ENCODE data around the gene HS2ST1. TPM values are rescaled to one million over a fixed set of nuclear protein-coding genes. Genes with fewer than 3 reads are reported as not detected.
"Not testable (repeated sequence)": the region's sequence is repeated elsewhere in the genome, so short reads cannot be mapped to it uniquely, and the experiment has no call there.

HS2ST1 gene
- polyA plus RNA-seq, 1 donor, result 32.2 TPM

DNA sequence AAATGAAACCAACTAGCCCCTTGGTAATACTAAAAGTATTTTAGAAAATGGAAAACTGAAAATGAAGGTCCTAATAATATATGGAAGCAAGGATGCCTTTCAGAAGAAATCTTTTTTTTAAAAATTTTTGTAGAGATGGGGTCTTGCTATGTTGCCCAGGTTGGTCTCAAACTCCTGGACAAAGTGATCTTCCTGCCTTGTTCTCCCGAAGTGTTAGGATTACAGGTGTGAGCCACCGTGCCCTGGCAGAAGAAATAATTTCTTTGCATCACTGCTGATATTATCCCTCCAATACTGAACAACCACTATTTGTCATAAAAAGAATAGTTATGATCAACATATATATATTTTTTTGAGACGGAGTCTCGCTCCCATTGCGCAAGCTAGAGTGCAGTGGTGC is 26.1 kb upstream of the HS2ST1 start:
- Histone ChIP-seq H3K36me3 (ENCODE audit: control insufficient read depth, insufficient read depth, low read length) (peaks cover 4% of the 10 kb centered on the region), H3K27me3 (ENCODE audit: control insufficient read depth, insufficient read depth, low read length) (no peaks in the 10 kb centered on the region)
- WGBS (ENCODE audit: insufficient coverage, low lambda C conversion rate), result 100% methylated on average over 1 of the region's 5 CpGs

DNA sequence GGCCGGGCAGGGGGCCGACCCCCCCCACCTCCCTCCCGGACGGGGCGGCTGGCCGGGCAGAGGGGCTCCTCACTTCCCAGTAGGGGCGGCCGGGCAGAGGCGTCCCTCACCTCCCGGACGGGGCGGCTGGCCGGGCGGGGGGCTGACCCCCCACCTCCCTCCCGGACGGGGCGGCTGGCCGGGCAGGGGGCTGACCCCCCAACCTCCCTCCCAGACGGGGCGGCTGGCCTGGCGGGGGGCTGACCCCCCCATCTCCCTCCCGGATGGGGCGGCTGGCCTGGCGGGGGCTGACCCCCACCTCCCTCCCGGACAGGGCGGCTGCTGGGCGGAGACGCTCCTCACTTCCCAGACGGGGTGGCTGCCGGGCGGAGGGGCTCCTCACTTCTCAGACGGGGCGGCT is 15.0 kb upstream of the HS2ST1 start:
- not testable (repeated sequence) for DNase-seq; H3K4me1 ChIP-seq (ENCODE audit: control insufficient read depth, insufficient read depth, low read length); H3K27me3 ChIP-seq (ENCODE audit: control insufficient read depth, insufficient read depth, low read length); H3K4me3 ChIP-seq (ENCODE audit: low read length); H3K27ac ChIP-seq (ENCODE audit: low read length); H3K9me3 ChIP-seq (ENCODE audit: control insufficient read depth, low read depth, low read length)
- WGBS (ENCODE audit: insufficient coverage, low lambda C conversion rate), result no CpG with 5 or more reads among the region's 33 CpGs
- H3K36me3 ChIP-seq (ENCODE audit: control insufficient read depth, insufficient read depth, low read length), result peaks cover 16% of the 10 kb centered on the region

More for the DNA sequence above, 26.1 kb upstream of the HS2ST1 start:
- H3K27ac ChIP-seq (ENCODE audit: low read length), result no peak overlapping the region
- no peak overlapping the region for H3K4me3 ChIP-seq (ENCODE audit: low read length)
- no peaks in the 10 kb centered on the region for H3K9me3 ChIP-seq (ENCODE audit: control insufficient read depth, low read depth, low read length)
- H3K4me1 ChIP-seq (ENCODE audit: control insufficient read depth, insufficient read depth, low read length), result no peaks in the 10 kb centered on the region
- DNase-seq, result no peak

DNA sequence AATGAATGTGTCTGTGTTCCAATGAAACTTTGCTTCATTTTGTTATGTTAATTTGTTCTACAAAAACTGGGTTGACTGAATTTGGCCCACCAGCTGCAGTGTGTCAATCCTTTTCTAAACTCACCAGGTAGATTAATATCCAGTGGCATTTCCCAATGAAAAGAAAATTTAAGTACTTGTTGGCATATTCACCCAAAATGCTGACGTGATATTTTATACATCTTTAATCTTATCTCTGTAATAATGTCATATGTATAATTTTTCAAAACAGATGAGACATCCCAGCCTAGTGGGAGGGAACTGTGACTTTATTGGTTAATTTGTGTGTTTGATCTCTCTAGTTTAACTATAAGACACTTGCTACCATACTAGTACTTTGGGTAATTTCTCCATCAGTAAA is 8.6 kb upstream of the HS2ST1 start:
- WGBS (ENCODE audit: insufficient coverage, low lambda C conversion rate), result no CpG with 5 or more reads among the region's 1 CpG
- Histone ChIP-seq H3K4me3 (ENCODE audit: low read length) (no peak overlapping the region), H3K27ac (ENCODE audit: low read length) (no peak overlapping the region), H3K4me1 (ENCODE audit: control insufficient read depth, insufficient read depth, low read length) (no peaks in the 10 kb centered on the region), H3K36me3 (ENCODE audit: control insufficient read depth, insufficient read depth, low read length) (peaks cover 6% of the 10 kb centered on the region), H3K27me3 (ENCODE audit: control insufficient read depth, insufficient read depth, low read length) (no peaks in the 10 kb centered on the region), H3K9me3 (ENCODE audit: control insufficient read depth, low read depth, low read length) (no peaks in the 10 kb centered on the region)
- no peak for DNase-seq

DNA sequence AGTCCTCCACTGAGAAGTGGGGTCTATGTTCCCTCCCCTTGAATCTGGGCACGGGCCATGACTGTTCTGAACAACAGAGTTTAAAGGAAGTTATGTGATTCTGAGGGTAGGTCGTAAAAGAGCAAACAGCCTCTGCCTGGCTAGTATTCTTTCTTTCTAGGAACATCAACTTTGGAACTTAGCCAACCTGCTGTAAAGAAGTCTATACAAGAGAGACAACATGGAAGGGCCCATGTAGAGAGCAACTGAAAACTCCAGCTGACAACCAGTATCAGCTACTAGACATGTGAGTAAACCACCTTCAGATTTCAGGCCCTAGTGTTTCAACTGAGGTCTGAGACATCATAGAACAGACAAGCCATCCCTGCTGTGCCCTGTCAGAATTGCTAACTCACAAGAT is 8.0 kb upstream of the HS2ST1 start:
- peaks cover 5% of the 10 kb centered on the region for H3K36me3 ChIP-seq (ENCODE audit: control insufficient read depth, insufficient read depth, low read length)

DNA sequence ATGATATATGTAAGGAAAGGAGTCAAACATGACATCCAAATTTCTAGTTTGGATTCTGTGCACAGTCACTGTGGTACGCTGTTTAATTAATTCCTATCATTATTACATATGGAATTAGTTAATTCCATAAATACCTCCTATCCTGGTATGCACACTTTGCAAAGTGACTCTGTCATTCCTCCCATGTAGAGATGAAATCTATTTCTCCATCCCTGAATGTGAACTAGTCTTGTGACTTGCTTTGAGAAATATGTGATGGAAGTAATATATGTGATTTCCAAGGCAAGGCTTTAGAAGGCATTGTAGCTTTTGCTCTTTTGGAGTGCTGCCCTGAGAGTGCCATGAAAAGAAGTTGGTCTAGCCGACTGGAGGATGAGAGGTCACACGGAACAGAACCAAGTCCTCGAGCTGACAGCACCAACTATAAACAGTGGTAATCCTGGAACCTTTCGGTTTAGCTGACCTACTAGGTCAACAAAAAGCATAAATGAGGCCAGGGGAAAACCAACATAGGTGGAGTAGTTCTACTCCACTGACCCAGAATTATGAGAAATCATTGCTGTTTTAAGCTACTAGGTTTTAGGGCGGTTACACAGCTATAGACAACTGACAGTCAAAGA is 2.0 kb upstream of the HS2ST1 start:
- Histone ChIP-seq H3K36me3 (ENCODE audit: control insufficient read depth, insufficient read depth, low read length) (no peaks in the 10 kb centered on the region), H3K27ac (ENCODE audit: low read length) (no peak overlapping the region), H3K4me3 (ENCODE audit: low read length) (peak overlapping the region; percentile 94), H3K27me3 (ENCODE audit: control insufficient read depth, insufficient read depth, low read length) (no peaks in the 10 kb centered on the region), H3K4me1 (ENCODE audit: control insufficient read depth, insufficient read depth, low read length) (peaks cover 8% of the 10 kb centered on the region), H3K9me3 (ENCODE audit: control insufficient read depth, low read depth, low read length) (peaks cover 2% of the 10 kb centered on the region)
- peak; percentile 7 to 51 for DNase-seq
- 67% methylated on average over 1 of the region's 6 CpGs for WGBS (ENCODE audit: insufficient coverage, low lambda C conversion rate)

More for the DNA sequence above, 8.0 kb upstream of the HS2ST1 start:
- Histone ChIP-seq H3K9me3 (ENCODE audit: control insufficient read depth, low read depth, low read length) (no peaks in the 10 kb centered on the region), H3K4me1 (ENCODE audit: control insufficient read depth, insufficient read depth, low read length) (no peaks in the 10 kb centered on the region), H3K27me3 (ENCODE audit: control insufficient read depth, insufficient read depth, low read length) (no peaks in the 10 kb centered on the region), H3K4me3 (ENCODE audit: low read length) (no peak overlapping the region), H3K27ac (ENCODE audit: low read length) (no peak overlapping the region)
- peak in 1 of 2 donors; percentile 32 for DNase-seq
- no CpG with 5 or more reads among the region's 2 CpGs for WGBS (ENCODE audit: insufficient coverage, low lambda C conversion rate)

DNA sequence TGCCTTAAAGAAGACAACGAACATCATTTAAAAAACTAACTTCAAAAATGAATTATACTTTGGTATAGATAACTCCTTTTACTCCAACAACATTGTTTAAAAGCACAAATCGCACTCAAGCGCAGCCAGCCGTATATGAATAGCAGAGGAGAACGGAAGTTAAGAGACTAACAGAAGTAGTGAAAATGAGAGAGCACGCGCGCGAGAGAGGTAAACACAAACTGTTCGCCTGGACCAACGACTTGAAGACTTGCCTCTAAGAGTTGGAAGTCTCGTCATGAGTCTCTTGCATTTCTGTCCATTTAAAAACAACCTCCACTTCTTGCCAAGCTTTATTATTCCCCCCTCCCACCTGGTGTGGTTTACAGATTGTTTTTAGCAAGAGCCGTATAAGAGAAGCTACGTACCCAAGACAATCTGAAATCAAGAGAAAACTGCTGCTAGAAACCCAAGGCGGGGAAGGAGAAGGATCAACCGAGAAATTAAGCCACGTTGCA is 988 bp upstream of the HS2ST1 start:
- WGBS (ENCODE audit: insufficient coverage, low lambda C conversion rate), result 0% methylated on average over 6 of the region's 17 CpGs
- peaks cover 8% of the 10 kb centered on the region for H3K4me1 ChIP-seq (ENCODE audit: control insufficient read depth, insufficient read depth, low read length)
- H3K27me3 ChIP-seq (ENCODE audit: control insufficient read depth, insufficient read depth, low read length), result no peaks in the 10 kb centered on the region
- peak in 1 of 2 donors; percentile 19 for DNase-seq
- H3K9me3 ChIP-seq (ENCODE audit: control insufficient read depth, low read depth, low read length), result peaks cover 2% of the 10 kb centered on the region
- H3K27ac ChIP-seq (ENCODE audit: low read length), result peak overlapping the region; percentile 92
- H3K36me3 ChIP-seq (ENCODE audit: control insufficient read depth, insufficient read depth, low read length), result no peaks in the 10 kb centered on the region
- peak overlapping the region; percentile 94 for H3K4me3 ChIP-seq (ENCODE audit: low read length)

DNA sequence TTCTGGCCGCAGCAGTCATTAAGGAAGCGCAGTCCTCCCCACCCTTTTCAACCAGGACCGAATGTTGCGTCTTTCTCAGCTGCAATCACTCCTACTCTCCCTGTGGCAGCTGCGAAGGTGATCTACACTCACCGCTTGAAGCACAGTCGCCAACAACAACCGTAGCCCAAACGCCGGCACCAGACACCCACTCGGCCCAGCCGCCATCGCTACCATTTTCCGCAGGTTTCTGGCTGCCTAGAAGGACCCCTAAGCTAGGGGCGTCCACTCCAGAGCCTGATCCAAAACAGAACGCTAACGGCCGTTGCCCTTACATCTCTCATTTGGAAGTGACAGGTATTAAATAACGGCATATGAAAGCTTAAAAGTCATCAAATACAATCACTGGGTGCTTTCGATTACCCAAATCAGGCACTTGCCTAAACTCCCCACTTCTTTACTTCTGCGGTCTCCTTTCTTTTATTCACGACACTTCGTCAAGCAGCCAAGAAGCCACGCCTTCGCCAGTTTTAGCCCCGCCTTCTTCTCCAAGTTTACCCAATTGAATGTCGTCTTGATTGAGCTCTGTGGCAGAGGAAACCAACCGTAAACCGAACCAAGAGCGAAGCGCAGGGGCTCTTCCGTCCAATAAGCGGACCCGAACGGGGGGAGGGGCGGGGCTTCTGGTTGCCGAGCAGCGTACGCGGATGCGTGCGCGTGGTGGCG is 387 bp upstream of the HS2ST1 start, which contains the start of gene SELENOF:
Gene SELENOF (minus strand): TSS at position 231 of the 705 bp plus-strand sequence. CDS start 15 bp downstream, at position 216.
- peaks cover 8% of the 10 kb centered on the region for H3K4me1 ChIP-seq (ENCODE audit: control insufficient read depth, insufficient read depth, low read length)

DNA sequence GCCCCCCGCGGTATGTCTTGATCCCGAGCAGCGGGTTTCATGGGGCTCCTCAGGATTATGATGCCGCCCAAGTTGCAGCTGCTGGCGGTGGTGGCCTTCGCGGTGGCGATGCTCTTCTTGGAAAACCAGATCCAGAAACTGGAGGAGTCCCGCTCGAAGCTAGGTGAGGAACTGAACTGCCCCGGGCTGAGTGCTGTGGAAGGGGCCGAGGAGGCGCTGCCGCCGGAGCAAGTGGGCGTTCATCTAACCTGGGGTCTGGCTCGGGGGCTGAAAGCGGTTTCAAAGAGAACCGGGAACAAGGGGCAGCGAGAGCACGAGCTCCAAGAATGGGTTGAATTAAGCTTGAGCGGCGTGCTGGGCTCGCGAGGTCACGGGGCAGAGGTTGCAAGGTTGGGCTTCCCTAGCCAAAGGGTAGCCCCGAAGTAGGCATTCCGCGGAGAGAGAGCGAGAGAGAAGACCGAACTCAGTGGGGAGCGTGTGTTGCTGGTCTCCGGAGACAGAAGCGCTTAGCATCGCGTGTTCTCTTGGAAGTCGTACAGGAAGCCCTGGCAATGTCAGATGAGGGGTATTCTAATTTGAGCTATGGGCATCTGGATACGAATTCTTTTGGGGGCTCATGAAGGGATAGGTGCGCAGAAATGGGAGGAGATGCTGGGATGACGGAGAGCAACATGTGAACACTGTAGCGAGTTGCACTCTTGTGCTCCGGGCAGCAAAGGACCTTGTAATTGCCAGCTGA is 732 bp downstream of the HS2ST1 start:
- DNase-seq, result peak; percentile 48 to 81
- Histone ChIP-seq H3K9me3 (ENCODE audit: control insufficient read depth, low read depth, low read length) (peaks cover 2% of the 10 kb centered on the region), H3K36me3 (ENCODE audit: control insufficient read depth, insufficient read depth, low read length) (no peaks in the 10 kb centered on the region), H3K4me3 (ENCODE audit: low read length) (peak overlapping the region; percentile 97), H3K27me3 (ENCODE audit: control insufficient read depth, insufficient read depth, low read length) (no peaks in the 10 kb centered on the region), H3K4me1 (ENCODE audit: control insufficient read depth, insufficient read depth, low read length) (peaks cover 8% of the 10 kb centered on the region), H3K27ac (ENCODE audit: low read length) (peak overlapping the region; percentile 93)
- no CpG with 5 or more reads among the region's 43 CpGs for WGBS (ENCODE audit: insufficient coverage, low lambda C conversion rate)

More for the DNA sequence above, 387 bp upstream of the HS2ST1 start, which contains the start of gene SELENOF:
- 0% methylated on average over 3 of the region's 44 CpGs for WGBS (ENCODE audit: insufficient coverage, low lambda C conversion rate)
- Histone ChIP-seq H3K4me3 (ENCODE audit: low read length) (peak within 1 kb of the TSS; percentile 97), H3K9me3 (ENCODE audit: control insufficient read depth, low read depth, low read length) (peaks cover 2% of the 10 kb centered on the region), H3K27me3 (ENCODE audit: control insufficient read depth, insufficient read depth, low read length) (no peaks in the 10 kb centered on the region), H3K27ac (ENCODE audit: low read length) (peak within 1 kb of the TSS; percentile 93), H3K36me3 (ENCODE audit: control insufficient read depth, insufficient read depth, low read length) (no peaks in the 10 kb centered on the region)
- DNase-seq, result peak; percentile 100

DNA sequence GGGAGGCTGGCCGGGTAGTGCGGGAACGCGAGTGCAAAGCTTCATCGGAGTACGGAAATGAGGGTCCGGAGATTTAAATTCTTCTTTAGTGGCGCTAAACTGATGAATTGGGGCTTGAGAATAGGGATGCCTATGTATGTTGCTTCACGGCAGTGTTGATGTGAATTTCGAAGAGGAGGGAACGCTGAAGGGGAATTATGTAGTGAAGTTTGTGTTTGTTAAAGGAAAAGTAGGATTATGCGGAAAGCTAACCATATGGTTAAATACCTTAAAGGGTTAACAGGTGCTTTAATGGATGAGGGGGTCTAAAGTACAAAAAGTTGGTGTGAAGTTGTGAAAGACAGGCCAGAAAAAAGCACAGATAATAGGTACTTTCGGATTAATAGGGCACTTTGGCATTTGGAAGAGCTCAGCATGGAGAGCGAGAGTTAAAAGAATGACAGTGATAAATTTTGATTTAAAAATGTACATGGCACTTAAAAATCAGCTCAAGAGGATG is 1.4 kb downstream of the HS2ST1 start:
- 5% methylated on average over 5 of the region's 14 CpGs for WGBS (ENCODE audit: insufficient coverage, low lambda C conversion rate)
- peak overlapping the region; percentile 97 for H3K4me3 ChIP-seq (ENCODE audit: low read length)
- DNase-seq, result no peak

DNA sequence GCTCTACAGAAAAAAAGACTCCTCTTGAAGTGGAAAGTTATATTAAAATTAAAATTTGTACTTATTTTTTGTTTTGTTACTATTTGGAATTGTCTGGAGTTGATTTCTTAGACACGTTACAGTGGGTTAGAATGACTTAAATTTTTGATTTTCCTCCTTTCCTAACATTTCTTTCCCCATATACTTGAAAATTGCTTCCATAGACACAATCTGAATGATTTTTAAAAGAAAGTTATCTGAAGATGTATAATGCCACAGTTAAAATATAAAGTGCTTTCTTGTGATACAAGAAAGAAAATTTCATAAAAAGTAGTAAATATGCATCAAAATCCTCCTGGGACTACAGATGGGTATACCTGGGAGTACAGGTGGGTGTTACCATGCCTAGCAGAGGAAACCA is 2.3 kb downstream of the HS2ST1 start:
- H3K27me3 ChIP-seq (ENCODE audit: control insufficient read depth, insufficient read depth, low read length), result no peaks in the 10 kb centered on the region
- no peaks in the 10 kb centered on the region for H3K36me3 ChIP-seq (ENCODE audit: control insufficient read depth, insufficient read depth, low read length)
- DNase-seq, result no peak
- peak overlapping the region; percentile 93 for H3K27ac ChIP-seq (ENCODE audit: low read length)
- H3K9me3 ChIP-seq (ENCODE audit: control insufficient read depth, low read depth, low read length), result peaks cover 2% of the 10 kb centered on the region
- H3K4me1 ChIP-seq (ENCODE audit: control insufficient read depth, insufficient read depth, low read length), result peaks cover 8% of the 10 kb centered on the region
- H3K4me3 ChIP-seq (ENCODE audit: low read length), result peak overlapping the region; percentile 97
- 69% methylated on average over 1 of the region's 1 CpG for WGBS (ENCODE audit: insufficient coverage, low lambda C conversion rate)

More for the DNA sequence above, 1.4 kb downstream of the HS2ST1 start:
- Histone ChIP-seq H3K9me3 (ENCODE audit: control insufficient read depth, low read depth, low read length) (peaks cover 2% of the 10 kb centered on the region), H3K4me1 (ENCODE audit: control insufficient read depth, insufficient read depth, low read length) (peaks cover 8% of the 10 kb centered on the region), H3K27me3 (ENCODE audit: control insufficient read depth, insufficient read depth, low read length) (no peaks in the 10 kb centered on the region), H3K36me3 (ENCODE audit: control insufficient read depth, insufficient read depth, low read length) (no peaks in the 10 kb centered on the region), H3K27ac (ENCODE audit: low read length) (peak overlapping the region; percentile 93)

Measured in large intestine (tissue), 3 donors.